ENCODE measurements around the gene ZSCAN2. TPM values are rescaled to one million over a fixed set of nuclear protein-coding genes. Genes with fewer than 3 reads are reported as not detected.
"Not testable (repeated sequence)": the region's sequence is repeated elsewhere in the genome, so short reads cannot be mapped to it uniquely, and the experiment has no call there.

The ZSCAN2 gene
- total RNA-seq, 4 donors from 2014 or later, result 2.5 to 8.6 (median 5.3) TPM

DNA sequence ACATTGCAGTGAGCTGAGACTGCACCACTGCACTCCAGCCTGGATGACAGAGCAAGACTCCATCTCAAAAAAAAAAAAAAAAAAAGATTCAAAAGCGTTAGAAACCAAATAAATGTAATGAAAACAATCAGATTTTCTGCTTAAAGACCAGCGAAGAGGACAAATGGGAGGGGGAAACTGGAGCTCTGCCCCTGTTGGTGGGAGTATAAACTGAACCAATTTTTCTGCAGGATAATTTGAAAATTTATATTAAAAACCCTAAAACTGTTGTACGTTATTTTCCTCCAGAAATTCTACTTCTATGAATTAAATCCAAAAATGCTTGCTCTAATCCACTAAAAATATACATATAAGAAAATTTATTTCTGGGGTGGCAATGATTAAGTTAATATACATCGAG is 25.3 kb upstream of the ZSCAN2 start:
- 84% methylated on average over 4 of the region's 4 CpGs for WGBS
- TF ChIP-seq POLR2A (IDR thresholded peaks at IDR 0.05), result no peak
- TF ChIP-seq EP300 (IDR thresholded peaks at IDR 0.05), result no peak
- TF ChIP-seq, protein P1, sequence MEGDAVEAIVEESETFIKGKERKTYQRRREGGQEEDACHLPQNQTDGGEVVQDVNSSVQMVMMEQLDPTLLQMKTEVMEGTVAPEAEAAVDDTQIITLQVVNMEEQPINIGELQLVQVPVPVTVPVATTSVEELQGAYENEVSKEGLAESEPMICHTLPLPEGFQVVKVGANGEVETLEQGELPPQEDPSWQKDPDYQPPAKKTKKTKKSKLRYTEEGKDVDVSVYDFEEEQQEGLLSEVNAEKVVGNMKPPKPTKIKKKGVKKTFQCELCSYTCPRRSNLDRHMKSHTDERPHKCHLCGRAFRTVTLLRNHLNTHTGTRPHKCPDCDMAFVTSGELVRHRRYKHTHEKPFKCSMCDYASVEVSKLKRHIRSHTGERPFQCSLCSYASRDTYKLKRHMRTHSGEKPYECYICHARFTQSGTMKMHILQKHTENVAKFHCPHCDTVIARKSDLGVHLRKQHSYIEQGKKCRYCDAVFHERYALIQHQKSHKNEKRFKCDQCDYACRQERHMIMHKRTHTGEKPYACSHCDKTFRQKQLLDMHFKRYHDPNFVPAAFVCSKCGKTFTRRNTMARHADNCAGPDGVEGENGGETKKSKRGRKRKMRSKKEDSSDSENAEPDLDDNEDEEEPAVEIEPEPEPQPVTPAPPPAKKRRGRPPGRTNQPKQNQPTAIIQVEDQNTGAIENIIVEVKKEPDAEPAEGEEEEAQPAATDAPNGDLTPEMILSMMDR (IDR thresholded peaks at IDR 0.05), result no peak
- TF ChIP-seq POLR2AphosphoS5 (IDR thresholded peaks at IDR 0.05), result no peak

DNA sequence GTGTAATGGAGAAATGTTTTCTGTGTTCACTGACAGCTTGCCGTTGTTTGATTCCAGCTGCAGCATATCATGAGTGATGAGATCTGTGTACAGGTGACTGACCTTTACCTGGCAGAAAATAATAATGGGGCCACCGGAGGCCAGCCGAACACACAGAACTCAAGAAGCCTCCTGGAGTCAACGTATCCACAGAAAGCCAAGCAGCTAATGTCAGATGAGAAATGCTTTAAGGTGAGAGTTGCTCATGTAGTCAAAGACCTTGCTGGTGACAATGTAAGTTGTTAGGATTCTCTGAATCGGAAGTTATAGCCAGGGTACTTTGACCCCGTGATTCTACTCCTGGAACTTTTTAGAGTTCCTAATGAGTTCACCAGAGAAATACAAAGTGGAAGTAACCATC is 22.9 kb upstream of the ZSCAN2 start:
- H3K4me3 ChIP-seq; DNase-seq (ENCODE audit: low spot score in 2 of 2); H3K4me1 ChIP-seq; H3K27me3 ChIP-seq; H3K9me3 ChIP-seq; H3K27ac ChIP-seq; H3K36me3 ChIP-seq: not testable (repeated sequence)
- WGBS, result 91% methylated on average over 6 of the region's 6 CpGs

More for the DNA sequence above, 25.3 kb upstream of the ZSCAN2 start:
- Histone ChIP-seq H3K4me1 (peaks cover 8% of the 10 kb centered on the region), H3K36me3 (no peaks in the 10 kb centered on the region), H3K9me3 (no peaks in the 10 kb centered on the region), H3K27ac (no peak overlapping the region), H3K27me3 (no peaks in the 10 kb centered on the region), H3K4me3 (no peak overlapping the region)
- no peak for DNase-seq (ENCODE audit: low spot score in 2 of 2)

DNA sequence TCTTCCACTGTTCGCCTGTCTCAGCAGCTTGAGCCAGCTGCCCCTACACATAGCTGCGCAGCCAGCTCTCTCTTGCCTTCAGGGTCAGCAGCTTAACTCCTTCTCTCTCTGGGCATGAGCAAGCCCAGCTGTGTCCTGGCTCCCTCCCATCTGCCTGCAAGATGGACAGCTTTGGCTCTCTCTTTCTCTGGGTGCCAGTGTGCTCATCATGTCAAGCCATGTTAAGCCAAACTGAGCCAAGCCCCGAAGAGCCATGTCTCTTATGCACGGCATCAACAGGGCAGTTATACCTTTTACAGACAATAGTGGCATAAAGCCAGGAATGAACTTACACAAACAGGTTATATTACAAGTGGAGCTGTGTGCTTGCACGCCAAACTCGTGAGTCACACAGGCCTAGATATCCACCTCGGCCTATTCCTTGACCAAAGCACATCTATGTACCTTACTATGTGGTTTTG is 21.5 kb upstream of the ZSCAN2 start:
- not testable (repeated sequence) for H3K4me3 ChIP-seq; H3K36me3 ChIP-seq; DNase-seq (ENCODE audit: low spot score in 2 of 2); H3K4me1 ChIP-seq; H3K9me3 ChIP-seq; H3K27me3 ChIP-seq; H3K27ac ChIP-seq
- 48% methylated on average over 7 of the region's 7 CpGs for WGBS

DNA sequence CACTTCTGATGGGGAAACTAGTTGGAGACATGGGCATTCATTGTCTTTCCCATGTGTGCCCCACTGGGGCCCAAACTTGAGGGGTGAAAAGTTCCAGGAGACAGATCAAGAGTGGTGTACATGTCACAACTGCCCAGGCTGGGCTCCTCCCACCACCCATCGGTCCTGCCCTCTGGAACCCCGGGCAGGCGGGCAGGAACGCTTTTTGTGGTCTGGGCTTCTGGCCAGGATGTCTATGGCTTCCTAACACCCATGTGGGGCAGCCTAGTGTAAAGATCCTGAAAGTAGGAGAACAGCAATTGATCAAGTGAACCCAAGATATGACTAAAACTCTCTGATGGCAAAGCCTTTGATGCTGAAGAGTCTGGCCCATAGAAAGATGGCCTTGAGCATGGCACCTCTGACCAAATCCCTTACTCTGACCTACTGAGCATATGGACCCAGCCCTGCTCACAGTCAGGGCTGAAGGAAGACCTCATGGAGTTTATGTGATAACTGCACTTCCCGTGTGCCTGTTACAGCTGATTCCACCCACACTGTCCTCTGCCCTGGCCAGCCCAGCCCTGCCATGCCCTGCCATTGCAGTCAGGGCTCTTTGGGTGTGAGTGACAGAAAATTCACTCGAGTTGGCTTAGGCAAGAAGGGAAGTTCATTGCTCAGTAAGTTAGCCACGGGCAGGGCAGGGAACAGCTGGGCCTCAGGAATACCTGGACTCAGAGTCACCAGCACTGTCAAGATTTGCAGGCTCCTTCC is 19.0 kb upstream of the ZSCAN2 start:
- H3K9me3 ChIP-seq; H3K36me3 ChIP-seq; DNase-seq (ENCODE audit: low spot score in 2 of 2); H3K27me3 ChIP-seq; H3K4me1 ChIP-seq; H3K27ac ChIP-seq; H3K4me3 ChIP-seq: not testable (repeated sequence)
- 65% methylated on average over 5 of the region's 7 CpGs for WGBS

DNA sequence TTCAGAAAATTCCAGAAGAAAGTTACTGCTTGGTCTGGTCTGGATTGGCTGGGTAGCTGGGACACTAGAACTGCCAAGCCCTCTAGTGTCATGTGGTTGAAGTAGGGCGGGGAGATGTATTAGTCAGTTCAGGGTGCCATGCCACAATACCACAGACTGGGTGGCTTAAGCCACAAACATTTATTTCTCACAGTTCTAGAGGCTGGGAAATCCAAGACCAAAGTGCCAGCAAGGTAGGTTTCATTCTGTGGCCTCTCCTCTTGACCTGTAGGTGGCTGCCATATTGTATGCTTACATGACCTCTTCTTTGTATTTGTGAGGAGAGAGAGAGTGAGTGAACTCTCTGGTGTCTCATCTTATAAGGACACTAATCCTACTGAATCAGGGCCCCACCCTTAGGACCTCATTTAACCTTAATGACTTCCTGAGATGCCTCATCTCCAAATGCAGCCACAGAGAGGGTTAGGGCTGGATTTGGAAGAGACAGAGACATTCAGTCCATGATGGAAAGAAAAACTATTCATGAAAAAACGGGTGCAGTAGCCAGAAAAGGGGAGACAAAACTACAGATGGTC is 18.1 kb upstream of the ZSCAN2 start:
- no peak for TF ChIP-seq POLR2AphosphoS5 (IDR thresholded peaks at IDR 0.05)
- TF ChIP-seq, protein P1 (IDR thresholded peaks at IDR 0.05), result no peak
- no peak for TF ChIP-seq EP300 (IDR thresholded peaks at IDR 0.05)
- no peak for TF ChIP-seq POLR2A (IDR thresholded peaks at IDR 0.05)
- Histone ChIP-seq H3K27me3 (no peaks in the 10 kb centered on the region), H3K4me3 (no peak overlapping the region), H3K9me3 (no peaks in the 10 kb centered on the region), H3K36me3 (no peaks in the 10 kb centered on the region), H3K27ac (no peak overlapping the region), H3K4me1 (peaks cover 9% of the 10 kb centered on the region)
- WGBS, result 73% methylated on average over 2 of the region's 2 CpGs
- DNase-seq (ENCODE audit: low spot score in 2 of 2), result no peak

DNA sequence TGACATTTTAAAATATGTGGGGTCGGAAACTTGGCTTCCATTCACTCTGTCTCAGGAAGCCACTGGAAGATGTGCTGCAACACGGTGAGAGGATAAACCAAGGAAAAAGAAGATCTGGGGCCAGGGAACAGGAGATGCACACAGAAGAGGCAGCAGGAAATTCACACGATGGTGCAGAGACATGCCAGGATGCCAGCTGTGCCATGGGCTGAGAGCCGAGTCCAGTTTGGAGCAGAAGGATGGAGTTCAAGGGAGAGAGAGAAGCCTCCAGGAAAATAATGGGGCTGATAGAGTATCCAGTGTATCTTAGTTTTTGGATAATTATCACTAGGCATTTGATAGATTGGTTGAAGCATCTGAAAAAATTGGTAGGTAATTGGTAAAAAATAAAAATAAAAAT is 16.9 kb upstream of the ZSCAN2 start:
- not testable (repeated sequence) for H3K27ac ChIP-seq; H3K36me3 ChIP-seq; H3K27me3 ChIP-seq; H3K9me3 ChIP-seq; H3K4me3 ChIP-seq; DNase-seq (ENCODE audit: low spot score in 2 of 2)
- 37% methylated on average over 4 of the region's 4 CpGs for WGBS
- H3K4me1 ChIP-seq, result peaks cover 17% of the 10 kb centered on the region

DNA sequence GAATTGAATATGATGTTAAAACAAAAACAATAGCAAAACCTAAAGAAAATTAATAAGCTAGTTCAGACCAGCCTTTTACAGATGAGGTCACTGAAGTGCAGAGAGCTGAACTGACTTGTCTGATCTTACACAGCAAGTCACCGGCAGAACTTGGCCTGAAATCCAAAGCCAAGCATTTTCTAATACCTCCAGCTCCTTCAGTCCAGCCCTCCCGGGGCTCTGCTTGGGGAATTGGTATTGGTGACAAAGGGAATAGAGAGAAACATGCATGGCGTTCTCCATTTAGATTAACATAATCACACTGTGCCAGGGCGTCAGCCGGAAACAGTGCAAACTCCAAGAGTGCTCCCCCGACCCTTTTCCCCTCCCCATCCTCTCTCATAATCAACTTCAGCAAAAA is 14.1 kb upstream of the ZSCAN2 start:
- H3K4me1 ChIP-seq, result peaks cover 10% of the 10 kb centered on the region
- H3K9me3 ChIP-seq, result no peaks in the 10 kb centered on the region
- no peak overlapping the region for H3K4me3 ChIP-seq
- no peaks in the 10 kb centered on the region for H3K27me3 ChIP-seq
- WGBS, result 41% methylated on average over 6 of the region's 6 CpGs
- H3K27ac ChIP-seq, result no peak overlapping the region
- TF ChIP-seq POLR2AphosphoS5 (IDR thresholded peaks at IDR 0.05) (no peak), POLR2A (IDR thresholded peaks at IDR 0.05) (no peak), EP300 (IDR thresholded peaks at IDR 0.05) (no peak)
- TF ChIP-seq, protein P1 (IDR thresholded peaks at IDR 0.05), result no peak
- no peaks in the 10 kb centered on the region for H3K36me3 ChIP-seq
- DNase-seq (ENCODE audit: low spot score in 2 of 2), result no peak

All from suprapubic skin (tissue), 4 donors.